HCEC 1CT (cell line): Measurements from ENCODE around the gene SMC1B.
A peak's percentile ranks its signal among the peaks of the same experiment; 100 is the strongest.

ENCODE experiments used
- DNase-seq: peaks from one replicate; pipeline ENCODE4 v3.0.0-alpha.2; 2017

SMC1B gene

DNA sequence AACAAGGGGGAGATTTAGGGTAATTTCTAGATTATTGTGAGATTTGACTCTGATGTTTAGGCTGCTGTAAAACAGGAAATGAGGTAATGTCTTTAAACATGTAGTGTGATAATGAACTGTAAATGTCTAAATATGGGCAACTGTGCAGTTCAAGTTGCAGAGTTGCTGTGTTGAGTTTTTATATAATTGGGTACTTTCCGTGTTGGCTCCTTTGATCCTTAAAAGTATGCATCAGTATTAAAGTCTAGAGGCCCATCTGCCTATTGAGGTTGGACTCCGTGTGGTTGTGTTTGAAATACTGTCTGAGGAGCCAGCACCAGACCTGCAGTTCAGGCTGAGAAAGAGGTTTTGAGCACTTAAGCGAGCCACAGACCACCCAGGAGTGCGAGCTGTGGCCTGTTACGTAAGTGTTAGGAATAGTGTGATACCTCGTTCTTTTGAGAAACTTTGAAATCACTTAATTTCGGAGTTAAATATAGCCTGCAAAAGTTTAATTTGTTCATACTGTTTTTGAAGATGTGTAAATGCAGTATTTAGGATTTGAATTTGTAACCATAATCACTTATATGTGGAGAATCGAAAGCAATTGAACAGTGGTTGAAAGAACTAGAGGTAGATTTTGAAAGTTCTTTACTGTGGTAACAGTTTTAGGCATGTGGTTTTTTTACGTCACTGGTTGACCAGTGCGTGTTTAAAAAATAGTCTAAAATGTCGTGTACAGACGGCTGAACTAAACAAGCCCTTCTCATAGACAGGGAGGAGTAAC is 94.7 kb downstream of the SMC1B start:
- peak; percentile 67 for DNase-seq

DNA sequence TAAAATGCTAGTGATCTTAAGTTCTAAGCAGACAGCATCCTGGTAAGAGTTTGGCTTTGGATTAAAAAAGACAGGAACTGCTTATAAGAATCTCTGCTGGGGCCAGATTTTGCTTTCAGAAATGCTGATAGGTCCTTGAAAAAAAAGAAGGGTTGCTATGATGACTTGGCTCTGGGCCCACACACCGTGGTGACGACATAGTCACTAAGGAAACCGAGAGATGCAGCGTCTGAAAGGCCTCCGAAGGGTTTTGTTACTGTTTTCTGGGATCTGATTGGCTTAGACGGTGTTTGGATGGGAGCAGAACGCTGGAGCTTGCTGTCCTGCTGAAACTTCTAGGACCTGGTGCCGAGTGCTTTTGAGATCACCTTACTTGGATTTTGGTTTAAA is 95.2 kb downstream of the SMC1B start:
- peak; percentile 88 for DNase-seq

DNA sequence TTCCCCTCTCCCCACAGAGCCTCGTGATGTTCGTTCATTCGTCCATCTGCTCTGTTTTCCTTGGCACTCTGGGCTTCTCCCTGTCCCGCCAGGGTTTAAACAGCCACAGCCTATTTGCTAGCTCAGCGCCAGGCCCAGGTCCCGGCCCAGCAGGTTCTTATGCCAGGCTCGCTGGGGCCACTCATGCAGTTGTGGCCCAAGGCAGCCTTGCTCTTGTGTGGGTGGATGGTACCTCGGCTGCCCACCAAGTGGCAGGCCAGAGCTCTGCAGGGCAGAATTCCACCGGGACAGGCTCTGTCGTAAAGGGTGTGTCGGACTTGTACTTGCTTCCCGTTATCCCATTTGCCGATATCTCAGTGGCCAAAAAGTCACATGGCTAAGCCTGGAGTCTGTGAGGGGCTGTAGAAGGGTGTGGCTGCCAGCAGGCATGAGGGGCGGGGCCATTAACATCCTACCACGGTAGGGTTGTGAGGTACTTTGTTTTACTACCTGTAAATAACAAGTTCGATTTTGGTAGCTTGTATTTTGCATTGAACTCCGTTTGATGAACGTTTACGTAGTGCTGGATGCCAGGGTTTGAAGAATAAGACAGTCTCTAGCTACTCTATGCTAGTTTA is 95.7 kb downstream of the SMC1B start:
- no peak for DNase-seq

DNA sequence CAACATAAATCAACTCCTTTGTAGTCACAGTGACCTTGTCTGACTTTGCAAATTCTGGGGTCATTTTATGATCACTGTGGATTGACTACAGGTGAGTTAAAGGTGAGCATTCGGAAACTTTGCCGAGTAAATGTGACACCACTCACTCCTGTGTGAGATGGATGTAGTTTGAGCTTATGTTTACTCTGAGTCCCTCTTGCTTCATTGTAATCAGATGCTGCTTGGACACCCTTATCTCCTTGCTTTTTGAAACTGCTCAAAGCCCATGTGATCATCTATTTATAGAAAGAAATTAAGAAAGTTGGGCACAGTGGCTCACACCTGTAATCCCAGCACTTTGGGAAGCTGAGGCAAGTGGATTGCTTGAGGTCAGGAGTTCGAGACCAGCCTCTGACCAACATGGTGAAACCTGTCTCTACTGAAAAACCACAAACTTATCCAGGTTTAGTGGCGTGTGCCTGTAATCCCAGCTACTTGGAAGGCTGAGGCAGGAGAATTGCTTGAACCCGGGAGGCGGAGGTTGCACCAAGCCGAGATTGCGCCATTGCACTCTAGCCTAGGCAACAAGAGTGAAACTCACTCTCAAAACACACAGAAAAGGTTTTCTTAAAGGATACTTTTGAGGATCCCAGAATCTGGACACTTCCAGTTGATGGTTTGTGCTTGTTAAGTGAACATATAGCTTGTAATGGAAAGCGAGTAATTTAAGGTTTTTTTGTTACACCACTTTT is 96.4 kb downstream of the SMC1B start:
- no peak for DNase-seq

DNA sequence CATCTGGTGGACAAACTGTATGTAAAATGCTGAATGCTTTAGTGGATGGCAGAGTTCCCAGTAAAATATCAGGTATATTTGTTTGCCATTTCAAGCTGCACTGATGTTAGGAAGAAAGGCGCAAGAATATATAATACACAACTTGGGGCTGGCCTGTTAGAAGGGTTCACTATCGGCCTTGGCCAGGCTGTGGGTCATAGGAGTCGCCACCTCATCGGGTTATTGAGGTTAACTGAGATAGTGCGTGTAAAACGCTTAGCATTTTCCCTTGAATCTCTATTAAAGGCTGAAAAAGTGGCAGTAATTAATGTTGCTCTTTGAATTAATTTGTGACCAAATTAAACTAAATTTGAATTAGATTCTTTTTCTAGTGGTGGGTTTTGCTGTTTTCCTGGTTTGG is 98.6 kb downstream of the SMC1B start:
- DNase-seq = no peak

DNA sequence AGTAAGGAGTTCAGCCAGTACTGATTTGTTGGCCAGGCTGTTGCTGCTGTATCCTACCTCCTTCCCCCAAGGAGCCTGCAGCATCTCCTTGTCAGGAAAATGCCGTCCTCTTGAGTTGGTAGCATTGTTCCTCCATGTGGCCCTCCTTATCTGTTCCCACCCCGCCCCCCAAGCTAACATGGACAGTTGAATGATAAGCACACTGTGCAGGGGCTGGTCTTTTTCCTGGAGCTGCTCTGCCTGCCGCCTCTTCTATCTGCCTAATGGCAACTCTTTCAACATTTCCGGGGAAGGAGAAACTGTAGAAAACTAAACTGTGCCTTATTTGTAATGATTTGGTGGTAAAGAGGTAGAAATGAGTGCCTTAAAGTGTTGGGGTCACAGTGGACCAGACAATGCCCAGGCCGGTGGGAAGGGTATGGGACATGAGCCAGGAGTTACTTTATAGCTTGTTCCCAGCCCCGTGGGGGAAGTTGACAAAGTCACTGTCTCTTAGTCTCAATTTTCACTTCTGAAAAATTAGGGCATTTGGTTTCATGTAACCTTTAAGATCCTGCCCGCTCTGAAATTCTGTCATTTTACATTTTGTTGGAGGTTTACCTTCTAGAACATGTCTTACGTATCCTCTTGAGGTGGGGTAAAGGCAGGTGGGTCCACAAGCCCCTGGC is 99.2 kb downstream of the SMC1B start:
- no peak for DNase-seq

DNA sequence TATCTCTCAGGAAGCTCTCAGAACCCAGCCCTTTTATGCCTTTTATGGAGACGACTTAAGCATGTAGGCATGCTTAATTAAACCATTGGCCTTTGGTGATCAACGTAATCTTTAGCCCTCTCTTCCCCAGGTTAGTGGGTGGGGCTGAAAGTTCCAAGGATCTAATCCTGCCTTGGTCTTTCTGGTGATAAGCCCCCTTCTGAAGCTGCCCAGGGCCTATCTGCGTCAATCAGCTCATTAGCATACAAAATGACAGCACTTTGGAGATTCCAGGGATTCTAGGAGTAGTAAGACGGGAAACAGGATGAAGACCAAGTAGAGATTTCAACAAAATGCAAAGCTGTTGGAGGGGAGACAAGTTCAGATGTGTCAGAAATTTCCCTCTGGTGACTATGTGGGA is 100.5 kb downstream of the SMC1B start:
- DNase-seq = no peak

DNA sequence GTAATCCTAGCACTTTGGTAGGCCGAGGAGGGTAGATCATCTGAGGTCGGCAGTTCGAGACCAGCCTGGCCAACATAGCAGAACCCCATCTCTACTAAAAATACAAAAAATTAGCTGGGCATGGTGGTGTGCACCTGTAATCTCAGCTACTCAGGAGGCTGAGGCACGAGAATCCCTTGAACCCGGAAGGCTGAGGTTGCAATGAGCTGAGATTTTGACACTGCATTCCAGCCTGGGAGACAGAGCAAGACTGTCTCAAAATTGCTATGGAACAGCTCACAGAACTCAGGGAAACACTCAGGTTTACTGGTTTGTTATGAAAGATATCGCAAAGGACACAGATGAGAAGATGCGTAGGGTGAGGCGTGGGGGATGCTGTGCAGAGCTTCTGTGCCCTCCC is 101.0 kb downstream of the SMC1B start:
- no peak for DNase-seq

DNA sequence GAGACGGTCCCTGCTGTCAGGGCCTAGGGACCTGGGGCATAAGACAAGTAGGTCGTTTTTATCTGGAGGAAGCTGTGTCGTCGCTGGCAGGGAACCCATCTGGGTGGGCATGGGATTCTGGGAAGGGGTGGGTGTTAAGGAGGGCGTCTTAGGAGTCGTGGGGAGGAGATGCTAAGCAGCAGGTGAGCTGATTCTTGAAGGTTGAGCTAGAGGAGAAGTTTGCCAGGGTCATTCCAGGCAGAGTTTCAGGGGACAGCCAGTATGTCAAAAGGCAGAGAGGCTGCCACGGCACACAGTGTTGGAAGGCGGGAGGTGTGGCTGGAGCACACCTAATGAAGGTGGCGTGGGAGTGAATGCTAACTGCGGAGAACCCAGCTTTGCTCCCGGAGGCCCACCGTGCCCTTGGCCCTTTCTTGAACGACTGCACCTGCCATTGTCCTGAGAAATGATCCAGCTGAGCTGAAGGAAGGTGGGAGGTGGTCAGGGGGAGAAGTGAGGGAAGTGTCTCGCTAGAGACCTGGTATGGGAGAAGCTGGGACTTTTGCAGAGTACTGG is 102.3 kb downstream of the SMC1B start:
- no peak for DNase-seq

DNA sequence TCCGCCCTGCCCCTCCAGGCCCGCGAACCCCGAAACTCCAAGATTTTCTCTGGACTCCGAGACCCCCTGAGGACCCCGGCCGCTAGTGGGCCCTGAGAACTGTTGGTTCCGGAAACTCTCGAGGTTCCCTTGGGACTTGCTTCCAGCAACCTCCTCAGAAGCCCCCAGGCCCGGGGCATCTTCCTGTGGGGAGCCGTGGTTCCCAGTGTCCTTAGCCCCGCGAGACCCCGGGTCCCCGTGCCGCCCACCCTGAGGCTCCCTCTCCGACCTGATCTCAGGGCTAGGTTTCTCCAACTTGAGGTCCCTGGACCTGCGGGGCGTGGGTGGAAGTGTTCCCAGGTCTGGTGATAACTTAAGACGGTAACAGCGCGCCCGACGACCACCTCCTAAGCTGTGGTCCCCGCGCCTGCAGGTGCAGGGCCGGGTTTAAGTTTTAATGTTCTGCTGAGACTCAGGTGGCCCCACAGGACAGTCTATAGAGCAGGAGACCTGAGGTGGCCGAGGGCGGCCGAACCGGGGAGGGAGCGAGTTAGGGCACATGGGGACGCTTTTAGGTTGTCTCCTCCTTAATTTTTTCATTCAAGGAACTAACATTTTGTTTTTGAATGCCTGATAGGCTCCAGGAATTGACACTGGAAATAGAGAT is 102.9 kb downstream of the SMC1B start:
- DNase-seq = no peak

DNA sequence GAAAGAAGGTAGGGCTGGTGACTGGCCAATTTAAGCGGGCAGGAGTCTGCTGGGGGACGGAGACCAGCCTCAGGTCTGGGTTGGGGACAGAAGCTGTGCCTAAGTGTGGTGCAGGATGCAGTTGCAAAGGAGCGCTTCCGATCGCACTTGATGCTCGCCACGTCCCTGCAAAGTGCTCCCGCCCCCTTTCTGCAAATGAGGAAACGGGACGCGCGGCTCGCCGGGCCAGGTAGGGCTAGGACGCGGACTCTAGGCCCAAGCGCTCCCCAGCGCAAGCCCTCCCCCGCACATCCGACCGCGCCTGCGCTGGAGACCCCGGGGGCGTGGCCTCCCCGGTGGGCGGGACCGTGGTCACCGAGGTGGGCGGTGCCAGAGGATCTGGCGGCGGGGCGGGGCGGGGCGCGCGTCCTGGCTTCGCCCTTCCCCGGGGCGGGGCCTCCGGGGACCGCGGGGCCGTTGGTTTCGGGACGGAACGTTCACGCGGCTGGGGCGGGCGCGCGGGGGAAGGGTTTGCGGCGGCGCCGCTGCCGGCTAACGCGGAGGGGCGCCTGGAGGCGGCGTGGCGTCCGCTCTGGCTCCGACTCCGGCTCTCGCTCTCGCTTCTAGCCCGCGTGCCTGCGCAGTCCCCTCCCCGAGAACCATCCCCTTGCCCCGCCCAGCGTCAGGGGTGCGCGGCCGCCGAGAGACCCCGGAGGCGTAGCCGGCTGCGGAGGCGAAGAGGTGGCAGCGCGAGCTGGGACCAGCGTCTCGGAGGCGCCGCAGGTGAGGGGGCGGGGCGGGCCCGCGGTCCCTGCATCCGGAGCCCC is 103.8 kb downstream of the SMC1B start, which contains the start of gene FAM118A:
Gene FAM118A, plus strand, starts transcription at position 513 of the 806 bp plus-strand sequence. CDS start 12,446 bp downstream, outside the sequence.
- peak; percentile 85 for DNase-seq

DNA sequence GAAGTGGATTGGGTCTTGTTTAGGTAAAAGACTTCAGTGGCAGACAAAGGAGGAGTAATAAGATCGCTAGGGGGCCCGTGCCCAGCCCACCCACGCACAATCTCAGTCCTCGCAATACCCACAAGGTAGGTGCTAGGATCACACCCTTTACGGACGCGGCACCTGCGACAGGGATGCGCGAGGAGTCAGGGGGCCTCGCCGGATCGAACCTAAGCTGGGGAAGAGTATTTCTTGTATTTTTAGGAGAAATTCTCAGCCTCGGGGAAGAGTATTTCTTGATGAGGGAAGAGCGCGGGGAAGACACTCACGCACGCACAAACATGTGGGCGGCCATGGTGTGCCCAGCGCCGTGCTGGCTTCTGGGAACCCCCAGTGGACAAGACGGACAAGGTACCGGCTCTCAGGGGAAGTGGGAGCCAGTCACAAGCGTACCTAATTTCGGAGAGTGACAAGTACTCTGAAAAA is 104.4 kb downstream of the SMC1B start:
- no peak for DNase-seq

DNA sequence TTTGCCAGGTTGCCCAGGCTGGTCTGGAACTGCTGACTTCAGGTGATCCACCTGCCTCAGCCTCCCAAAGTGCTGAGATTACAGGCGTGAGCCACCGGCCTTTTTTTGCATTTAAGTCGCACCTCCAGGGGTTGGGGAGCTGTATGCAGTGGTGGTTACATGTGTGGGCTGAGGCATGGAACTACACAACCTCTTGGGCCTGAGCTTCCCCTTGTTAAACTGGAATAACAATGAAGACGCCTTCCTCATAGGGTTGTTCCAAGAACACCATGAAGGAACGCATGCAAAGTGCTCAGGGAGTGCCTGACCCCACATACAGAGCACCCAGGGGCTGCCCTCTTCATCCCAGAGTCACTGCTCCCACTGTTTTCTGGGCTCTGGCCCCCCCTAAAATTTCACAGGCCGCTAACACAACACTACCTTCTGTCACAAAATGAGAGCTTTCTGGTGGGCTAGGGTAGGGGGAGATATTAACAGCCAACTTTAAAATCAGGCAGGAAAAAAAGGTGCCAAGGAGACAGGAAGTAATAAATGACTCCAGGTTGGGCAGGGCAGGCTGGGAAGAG is 104.9 kb downstream of the SMC1B start:
- no peak for DNase-seq

DNA sequence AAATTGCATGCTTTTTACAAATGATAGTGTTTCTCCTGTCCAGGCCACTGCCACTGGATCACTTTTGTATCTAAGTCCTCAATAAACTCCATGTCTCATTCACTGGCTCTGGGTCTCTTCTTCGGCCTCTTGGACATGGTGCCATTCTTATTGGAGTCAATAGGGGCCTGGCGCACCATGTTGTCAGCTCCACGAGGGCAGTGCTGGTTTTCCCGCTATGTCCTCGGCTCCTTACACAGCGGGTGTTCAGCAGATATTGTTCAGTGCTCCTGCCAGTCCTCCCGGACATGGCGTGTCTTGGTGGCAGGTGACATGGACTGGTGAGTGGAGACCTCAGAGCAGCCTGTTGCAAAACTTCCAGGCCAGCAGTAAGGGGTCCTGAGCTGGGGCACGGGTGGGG is 107.3 kb downstream of the SMC1B start:
- no peak for DNase-seq

DNA sequence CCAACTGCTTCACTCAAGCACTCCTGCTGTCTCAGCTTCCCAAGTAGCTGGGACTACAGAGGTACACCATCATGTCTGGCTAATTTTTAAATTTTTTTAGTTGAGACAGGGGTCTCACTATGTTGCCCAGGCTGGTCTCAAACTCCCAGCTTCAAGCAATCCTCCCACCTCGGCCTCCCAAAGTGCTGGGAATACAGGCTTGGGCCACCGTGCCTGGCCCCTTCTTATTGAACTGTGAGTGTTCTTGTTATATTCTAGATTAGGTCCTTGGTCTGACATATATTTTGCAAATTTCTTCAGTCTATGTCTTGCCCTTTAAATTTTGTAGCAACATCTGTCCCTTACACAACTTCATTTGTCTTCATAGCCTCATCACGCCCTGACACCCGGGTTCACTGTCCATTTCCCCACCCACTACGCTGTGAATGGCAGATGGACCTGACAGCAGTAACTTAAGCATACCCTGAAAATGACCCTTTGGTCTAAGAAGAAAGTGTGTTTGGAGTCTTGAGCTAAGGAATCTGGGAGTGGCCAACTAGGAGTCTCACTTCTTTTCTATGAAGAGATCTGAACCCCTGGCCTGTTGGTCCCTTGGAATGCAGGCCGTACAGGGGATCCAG is 107.8 kb downstream of the SMC1B start:
- no peak for DNase-seq

DNA sequence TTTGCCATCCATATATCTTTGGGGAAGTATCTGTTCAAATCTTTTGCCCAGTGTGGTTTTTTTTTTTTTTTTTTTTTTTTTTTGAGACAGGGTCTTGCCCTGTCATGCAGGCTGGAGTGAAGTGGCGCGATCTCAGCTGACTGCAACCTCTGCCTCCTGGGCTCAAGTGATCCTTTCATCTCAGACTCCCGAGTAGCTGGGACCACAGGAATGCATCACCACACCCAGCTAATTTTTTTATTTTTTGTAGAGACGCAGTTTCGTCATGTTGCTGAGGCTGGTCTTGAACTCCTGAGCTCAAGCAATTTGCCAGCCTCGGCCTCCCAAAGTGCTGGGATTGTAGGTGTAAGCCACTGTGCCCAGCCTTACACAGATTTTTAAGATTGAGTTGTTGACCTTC is 108.4 kb downstream of the SMC1B start:
- no peak for DNase-seq

DNA sequence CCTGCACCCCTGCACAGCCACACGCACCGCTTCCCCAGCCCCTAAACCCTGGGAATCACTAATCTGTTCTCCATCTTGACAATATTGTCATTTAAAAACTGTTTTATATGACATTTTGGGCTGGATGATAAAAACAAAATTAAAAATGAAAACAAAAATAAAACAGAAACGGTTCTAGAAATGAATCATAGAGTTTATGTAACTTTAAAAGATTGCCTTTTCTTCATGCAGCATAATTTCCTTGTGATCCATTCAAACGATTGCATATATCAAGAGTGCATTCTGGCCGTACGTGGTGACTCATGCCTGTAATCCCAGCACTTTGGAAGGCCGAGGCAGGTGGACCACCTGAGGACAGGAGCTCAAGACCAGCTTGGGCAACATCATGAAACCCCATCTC is 110.2 kb downstream of the SMC1B start:
- DNase-seq = no peak

DNA sequence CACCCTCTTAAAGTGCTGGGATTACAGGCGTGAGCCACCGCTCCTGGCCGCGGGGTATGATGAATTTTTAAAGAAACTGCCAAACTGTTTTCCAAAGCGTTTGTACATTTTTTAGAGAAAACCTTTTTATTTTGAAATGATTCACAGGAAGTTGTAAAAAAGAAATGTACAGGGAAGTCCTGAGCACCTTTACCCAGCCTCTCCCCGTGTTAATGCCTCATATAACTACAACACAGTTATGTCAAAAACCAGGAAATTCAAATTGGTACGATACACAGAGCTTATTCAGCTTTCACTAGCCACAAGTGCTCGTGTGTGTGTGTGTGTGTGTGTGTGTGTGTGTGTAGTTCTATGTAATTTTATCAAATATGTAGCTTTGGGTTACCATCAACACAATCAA is 110.6 kb downstream of the SMC1B start:
- DNase-seq = no peak

DNA sequence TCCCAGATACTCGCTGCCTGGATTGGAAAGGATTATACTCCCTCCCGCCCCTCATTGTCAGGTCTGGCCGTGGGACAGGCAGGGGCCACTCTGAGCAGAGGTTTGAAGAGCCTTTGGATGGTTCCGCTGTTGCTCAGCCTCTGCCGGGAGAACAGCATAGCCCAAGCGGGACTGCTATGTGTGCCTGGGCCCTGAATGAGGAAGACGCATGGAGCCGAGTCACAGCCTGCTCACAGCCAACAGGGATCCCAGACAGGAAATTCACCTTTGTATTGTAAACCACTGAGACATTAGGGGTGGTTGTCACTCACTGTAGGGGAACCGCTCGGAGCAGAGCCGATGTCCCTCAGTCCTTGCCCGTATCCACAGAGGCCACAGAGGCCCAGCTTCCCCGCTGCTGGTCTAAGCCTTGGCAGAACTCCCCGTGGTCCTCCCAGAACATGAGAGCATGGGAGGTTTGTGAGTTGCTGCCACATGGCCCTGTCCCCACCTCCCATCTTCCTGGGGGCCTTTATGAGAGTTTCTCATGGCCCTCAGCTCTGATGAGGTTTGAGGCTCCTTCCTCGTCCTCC is 114.4 kb downstream of the SMC1B start:
- no peak for DNase-seq

DNA sequence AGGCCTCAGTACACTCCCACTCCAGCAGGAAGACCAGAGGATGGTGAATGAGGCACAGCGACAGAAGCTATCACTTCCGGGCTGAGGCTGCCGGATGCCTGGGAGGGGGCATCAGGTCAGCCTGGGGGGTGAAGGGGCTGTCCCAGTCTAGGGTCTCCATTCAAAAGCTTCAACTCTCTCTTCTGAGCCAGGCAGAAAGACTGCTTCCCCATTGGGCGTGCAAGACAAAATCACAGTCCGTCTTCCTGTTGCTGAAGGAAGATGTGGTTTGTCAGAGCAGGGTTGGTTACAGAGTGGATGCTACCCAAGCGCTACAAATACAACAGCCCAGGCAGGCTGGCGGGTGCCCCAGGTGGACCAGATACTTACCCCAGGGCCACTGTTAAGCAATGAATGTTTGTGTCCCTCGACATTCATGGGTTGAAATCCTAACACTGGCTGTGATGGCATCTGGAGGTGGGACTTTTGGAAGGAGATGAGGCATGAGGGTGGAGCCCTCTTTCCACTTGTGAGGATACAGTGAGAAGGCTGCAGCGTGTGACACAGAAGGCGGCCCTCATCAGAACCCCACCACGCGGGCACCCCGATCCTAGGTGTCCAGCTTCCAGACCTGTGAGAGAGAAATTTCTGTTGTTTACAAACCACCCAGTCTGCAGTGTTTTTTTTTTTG is 116.6 kb downstream of the SMC1B start:
- no peak for DNase-seq
